GM21576 (cell line): ENCODE results near the gene PIN4.
"Not testable (repeated sequence)": the region's sequence is repeated elsewhere in the genome, so short reads cannot be mapped to it uniquely, and the experiment has no call there.

Source experiments
- ATAC-seq: cut with Tn5 transposase; IDR thresholded peaks from one replicate; pipeline ENCODE4 v1.9.1; 2021; ENCODE audit warnings: mild to moderate bottlenecking, moderate library complexity; ENCODE audit not compliant: unreplicated experiment

Gene PIN4

DNA sequence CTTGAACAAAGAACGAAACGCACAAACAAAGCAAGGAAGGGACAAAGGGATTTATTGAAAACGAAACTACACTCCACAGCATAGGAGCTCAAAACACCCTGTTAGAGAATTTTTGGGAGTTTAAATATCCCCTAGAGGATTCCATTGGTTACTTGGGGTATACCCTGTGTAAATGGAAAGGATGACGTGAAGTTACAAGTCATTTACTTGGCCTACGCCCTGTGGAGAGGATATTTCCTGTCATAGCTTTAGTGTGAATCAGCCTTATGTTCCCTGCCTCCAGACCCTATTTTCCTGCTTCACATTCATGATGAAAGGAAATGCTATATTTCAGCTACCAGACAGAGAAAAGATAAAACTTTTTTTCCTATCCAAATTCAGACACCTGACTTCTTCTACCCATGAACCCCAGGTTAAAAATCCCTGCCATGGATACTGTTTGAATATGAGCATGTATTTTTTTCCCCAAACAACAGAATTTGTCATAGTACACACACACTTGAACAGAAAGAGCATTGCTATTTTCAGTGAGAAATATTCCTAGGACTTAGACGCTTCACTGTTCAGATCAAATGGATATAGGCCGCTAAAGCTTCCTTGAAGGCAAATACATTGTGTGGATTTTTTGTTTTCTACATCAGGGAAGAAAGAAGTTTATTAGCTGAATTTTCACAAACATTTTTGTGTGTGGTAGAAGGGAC, 20.4 kb downstream of the PIN4 start:
- no peak for ATAC-seq

DNA sequence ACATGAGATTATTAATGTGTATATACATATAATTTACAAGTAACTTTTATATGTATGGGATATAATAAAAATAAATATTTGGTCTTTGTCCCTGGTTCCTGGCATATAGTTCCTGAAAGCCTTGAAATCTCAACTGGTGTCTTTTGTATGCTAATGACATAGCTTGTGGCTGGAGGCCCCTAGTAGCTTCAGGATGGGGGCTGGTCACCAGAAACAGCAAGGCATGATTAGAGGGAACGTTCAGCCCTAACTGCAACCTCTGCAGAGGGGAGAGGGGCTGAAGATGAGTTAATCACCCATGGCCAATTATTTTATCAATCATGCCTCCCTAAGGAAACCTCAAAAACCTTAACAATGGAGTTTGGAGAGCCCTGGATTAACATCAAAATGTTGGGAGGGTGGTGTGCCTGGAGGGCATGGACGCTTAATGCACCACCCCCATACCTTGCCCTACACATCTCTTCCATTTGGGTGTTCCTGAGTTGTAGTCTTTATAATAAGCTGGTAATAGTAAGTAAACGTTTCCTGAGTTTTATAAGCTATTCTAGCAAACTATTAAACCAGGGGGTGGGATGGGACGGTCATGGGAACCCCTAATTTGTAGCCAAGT, 21.3 kb downstream of the PIN4 start:
- ATAC-seq: no peak

DNA sequence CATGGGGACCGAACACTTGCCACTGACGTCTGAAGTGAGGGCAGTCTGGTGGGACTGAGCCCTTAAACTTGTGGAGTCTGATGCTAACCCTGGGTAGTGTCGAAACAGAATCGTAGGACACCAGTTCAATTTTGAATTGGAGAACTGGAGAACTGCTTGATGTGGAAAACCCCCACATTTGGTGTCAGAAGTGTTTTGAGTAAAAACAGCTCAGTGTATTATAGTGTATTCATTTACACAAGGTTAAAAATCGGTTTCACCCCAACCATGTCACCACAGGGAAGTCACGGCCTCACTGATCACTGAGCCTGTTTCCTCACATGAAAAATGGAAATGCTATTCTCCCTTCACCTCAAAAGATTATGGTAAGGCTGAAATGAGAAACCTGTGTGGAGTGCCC, 21.9 kb downstream of the PIN4 start:
- peak; percentile 74 for ATAC-seq

DNA sequence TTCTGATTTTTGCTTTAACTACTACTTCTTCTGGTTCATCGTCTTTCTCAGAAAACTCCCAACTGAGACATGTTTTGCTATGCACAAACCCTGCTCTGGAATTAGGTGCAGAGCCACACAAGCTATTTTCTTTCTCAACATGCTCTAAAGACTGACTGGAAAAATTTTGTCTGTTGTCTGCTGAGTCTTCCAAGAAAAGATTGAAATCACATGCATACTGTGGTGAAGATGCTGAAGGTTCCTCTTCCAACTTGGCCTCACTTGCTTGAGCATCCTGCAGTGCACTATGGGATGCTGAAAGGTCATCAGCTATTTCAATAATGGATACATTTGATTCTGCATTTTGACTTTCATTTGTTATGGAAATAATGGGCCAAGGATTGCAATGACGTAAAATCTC, 24.1 kb downstream of the PIN4 start:
- ATAC-seq: no peak

DNA sequence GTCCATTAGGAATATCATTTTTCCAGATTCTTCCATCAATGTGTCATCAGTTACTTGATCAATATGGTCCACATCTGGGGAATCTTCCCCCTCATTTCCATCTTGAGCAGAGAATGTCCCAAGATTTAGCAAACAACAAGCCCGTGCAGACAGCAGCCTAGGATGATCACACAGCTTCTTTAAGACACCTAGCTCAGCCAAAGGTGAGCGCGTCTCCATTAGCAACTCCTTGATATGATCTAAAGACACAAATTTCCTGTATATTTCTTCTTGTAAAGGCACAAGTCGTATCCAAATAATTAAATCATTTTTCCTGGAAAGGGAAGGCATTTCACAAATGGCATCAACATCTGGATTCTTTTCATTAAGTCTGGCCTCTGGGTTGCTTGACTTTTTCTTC, 25.8 kb downstream of the PIN4 start:
- ATAC-seq: no peak

DNA sequence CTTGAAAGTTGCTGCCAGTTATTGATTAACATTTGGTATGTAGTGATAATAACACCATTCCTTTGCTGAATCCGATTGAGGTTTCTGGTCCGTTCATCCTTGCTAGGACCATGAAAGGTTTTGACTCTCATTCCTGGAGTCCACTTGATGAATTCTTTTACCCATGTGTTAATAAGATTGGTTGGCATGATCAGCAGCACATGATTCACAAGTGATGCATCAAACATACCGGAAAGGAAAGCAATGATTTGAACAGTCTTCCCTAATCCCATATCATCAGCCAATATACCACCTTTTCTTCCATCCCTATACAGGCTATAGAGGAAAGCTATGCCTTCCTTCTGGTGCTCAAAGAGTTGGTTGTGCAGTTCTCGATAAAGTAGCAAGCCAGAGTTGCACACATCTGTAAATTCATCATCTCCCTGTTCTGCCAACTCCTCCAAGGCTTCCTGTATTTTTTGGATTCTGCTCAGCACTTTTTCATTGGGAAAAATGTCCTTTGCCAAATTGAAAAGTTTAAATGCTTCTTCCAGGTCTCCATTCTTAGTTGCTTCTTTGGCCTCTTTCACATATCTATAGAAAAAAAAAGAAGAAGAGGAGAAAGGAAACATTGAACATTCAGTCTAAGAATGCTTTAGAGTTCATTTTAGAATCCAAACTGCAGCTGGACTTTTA, 26.7 kb downstream of the PIN4 start:
- ATAC-seq: no peak

DNA sequence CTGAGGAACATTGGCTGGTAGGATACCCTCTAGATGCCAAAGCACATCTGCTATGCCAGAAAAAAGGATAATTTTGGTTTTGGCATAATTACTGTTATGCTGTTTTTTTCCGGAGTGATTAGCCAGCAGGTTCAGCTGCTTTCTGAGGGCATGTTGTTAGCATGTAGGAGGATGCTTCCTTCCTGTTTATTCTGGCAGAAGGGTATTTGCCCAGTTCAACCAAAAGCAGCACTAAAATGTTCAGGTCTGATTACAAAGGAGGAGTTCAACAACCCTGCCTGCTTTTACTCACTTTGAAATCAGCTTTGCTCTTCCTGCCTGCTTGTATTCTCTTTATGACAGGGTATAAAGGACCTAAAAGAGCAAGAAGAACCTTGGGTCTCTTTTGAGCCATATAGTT, 35.4 kb downstream of the PIN4 start:
- ATAC-seq: no peak

DNA sequence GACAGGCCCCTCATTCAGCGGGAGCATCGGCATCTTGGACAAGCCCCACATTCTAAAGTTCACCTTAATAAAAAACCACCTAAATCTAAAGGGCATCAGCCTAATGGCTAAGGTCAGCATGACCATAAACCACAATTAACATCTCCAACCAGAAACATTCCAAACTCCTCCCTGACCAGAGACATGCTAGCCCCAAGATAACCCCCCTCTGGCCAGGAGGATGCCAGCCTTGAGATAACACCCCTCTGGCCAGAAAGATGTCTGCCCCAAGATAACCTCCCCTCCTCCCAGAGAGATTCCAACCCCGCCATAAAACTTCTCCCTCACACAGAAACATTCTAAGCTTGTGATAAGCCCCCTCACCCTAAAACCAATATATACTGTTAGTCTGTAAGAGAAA, 38.8 kb downstream of the PIN4 start:
- ATAC-seq: not testable (repeated sequence)

DNA sequence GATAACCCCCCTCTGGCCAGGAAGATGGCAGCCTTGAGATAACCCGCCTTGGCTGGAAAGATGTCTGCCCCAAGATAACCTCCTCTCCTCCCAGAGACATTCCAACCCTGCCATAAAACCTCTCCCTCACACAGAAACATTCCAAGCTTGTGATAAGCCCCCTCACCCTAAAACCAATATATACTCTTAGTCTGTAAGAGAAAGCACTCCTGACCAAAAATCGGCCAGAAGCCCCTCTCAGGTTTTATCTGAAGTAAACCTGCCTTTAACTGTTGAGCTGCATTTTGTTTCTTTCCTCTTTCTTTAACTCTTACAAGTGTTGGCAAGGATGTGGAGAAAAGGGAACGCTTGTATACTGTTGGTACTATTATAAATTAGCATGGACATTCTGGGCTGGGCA, 48.7 kb downstream of the PIN4 start:
- ATAC-seq: no peak

DNA sequence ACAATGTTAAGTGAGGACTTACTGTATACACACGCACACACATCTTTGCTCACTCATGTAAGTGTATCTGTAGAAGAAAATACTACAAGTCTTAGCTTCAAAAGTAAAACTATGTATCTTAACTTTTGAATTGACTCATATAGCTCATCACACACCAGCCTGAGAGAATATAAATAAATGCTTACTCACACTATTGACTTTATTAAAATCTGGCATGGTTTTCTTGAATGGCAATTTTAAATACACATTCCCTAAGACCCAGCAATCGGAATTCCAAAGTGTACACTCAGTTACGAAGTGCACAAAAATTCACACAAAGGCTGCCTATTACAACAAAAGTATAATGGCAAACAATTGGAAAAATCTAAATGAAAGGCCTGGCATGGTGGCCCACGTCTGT, 55.3 kb downstream of the PIN4 start:
- no peak for ATAC-seq

DNA sequence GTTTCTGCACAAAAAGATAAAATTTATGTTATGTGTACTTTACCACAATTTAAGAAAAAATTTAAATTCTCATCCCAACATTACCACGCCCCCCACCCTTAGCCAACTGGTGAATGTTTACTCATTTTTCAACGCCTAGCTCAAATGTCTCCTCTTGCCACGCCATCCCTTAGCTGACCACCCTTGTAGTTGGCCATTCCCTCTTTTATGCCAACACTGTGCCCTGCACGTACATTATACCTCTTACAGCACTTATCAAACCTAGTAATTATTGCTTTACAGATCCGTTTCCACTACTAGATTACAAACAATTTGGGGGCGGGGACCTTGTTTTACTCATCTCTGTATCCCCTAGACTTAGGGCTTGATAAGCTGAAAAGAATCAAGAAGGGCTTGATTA, 56.6 kb downstream of the PIN4 start:
- no peak for ATAC-seq

DNA sequence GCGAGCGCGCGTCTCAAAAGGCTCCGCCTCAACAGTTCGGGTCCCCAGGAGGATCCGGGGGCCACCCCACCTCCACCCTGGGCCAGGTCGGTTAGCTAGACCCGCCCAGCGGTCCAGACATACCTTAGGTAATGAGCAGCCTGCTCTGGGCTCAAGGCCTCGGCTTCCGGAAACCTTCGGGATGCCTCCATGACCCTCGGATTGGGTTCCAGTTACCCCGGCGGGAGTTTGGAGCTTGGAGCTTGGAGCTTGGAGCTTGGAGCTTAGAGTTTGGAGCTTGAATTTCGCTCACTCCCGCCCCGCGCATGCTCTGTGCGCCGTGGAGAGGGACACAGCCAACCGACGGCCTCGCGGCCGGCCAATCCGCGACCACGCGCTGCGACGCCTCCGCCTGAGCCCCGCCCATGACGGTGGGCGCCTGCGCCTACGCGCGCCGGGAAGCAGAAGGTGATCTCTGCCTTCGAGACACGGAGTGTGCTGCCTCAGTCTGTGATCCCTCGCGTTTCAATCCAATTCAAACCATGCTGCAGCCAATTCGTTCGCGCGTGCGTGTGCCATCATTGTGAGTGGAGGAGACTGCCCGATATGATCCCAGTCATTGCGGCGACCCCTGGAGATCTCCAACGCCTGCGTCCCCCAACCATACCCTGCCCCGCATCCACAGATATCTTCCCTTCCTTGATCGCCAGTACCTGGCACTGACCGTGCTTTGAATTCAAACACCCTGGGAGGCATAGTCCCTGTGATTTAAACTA, 57.3 kb downstream of the PIN4 start, which contains the start of gene ERCC6L:
Gene ERCC6L, minus strand, starts transcription at position 307 of the 755 bp plus-strand sequence. Its CDS starts 116 bp downstream, at position 191.
- ATAC-seq: peak; percentile 98

DNA sequence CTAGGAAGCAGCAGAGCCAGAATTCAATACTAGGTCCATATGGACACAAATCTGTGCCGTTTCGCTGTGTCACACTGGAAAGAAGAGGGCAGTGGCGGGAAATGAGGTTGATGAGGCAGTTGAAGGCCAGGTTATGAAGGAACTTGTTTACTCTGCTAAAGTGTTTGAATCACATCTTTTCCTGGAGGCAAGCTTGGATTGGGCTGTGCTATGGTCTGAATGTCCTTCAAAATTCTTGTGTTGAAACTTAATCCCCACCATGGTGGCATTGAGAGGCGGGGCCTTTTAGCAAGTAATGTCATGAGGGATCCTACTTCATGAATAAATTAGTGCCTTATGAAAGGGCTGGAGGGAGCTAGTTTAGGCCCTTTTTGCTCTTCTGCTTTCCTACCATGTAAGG, 59.4 kb downstream of the PIN4 start:
- no peak for ATAC-seq

DNA sequence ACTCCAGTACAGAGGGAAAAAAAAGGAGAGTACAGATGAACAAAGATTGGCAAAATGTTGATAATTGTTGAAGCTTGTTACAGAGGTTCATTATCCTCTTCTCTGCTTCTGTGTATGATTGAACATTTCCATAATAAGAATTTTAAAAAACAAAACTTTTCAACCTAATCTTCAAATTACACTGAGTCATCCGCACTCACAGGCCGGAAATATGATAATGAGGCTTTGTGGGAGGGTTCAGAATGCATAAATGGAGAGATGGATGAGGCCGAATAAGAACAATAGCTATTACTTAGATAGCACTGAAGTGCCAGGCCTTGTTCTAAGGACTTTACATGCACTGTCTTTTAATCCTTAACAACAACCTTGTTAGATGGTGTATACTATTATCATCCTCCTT, 61.9 kb downstream of the PIN4 start:
- ATAC-seq: no peak

DNA sequence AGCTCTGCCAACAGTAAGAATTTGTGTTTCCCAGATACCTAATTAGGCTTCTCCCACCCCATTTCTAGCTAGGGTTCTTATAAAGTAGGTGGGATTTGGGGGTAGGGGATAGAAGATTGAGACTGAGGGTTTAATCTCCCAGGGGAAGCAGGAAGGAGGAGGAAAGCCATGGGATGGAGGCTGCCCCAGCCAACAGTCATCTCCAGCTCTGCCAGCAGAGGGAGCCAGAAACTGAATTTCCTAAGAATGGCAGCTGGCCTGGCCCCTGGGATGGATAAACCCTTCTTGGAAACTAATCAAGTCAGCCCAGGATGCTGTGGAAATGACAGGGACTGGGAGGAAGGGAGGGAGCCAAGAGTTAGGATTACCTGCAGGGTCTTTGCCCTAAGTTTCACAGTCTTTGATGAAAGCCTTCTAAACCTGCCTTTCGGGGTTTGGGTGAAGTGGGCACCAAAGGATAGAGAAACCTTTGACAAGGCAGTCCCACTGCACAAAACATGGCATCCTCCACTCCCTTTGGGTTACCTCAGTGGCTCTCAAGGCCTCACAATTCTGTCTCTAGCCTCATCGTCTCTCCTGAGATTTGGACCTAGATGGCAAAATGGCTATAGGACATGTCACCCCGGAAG, 64.0 kb downstream of the PIN4 start:
- peak; percentile 73 for ATAC-seq

DNA sequence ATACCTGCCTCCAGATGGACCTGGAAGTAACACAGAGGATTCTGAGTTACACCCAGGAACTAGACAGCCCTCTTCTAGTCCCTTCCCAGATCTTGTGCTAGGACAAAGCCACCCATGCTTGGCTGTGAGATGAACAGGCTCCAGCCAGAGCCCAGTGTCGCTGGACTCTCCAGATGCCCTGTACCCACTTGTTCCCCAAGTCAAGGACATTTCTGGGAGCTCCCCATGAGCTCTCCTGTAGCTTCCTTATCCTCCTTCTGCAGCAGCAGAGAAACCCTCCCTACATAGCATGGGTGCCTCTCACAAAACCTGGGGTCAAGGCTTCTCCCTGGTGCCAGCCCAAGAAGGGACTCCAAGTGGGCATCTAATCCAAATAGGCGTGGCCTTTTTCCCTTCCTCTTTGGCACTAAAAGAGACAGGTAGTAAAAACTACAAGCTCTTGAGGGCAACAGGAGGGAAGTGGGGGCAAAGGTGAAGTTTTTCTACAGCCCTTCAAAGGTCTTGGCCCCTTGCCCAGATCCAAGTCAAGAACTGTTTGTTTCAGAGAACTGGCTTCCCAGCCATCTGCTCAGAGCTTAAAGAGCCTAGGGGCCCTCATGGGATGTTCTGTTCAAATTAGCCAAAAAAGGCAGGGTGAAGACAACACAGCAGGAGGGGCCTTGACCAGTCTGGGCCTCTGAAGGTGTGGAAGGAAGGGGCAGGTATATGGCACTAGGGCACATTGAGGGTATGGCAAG, 65.8 kb downstream of the PIN4 start:
- no peak for ATAC-seq
